Measurements from ENCODE around the gene HYDIN. TPM values are rescaled to one million over a fixed set of nuclear protein-coding genes. Genes with fewer than 3 reads are reported as not detected.
A peak's percentile ranks its signal among the peaks of the same experiment; 100 is the strongest.
"Not testable (repeated sequence)": the region's sequence is repeated elsewhere in the genome, so short reads cannot be mapped to it uniquely, and the experiment has no call there.

The HYDIN gene
- total and polyA plus RNA-seq, 12 donors, result 0.26 to 5.1 (median 1.6) TPM

DNA sequence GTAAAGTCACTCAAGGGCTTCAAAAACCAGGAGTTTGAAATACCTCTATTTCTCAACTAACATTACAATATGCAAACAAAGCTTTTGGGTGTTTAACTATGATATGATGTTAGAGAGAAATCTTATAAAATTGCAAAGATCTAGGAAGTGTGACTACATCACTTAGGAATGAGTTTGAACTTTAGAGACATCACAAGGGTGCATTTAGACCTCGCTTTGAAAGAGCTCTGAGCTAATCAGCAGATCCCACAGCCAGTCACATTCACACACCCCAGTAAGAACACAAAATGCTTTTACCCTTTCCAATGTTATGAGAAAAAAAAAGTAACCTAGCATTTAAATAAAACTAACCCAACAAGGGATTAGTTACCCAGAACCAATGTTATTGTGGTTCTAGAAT, 45.2 kb downstream of the HYDIN start:
- no peak for DNase-seq
- H3K27me3 ChIP-seq, result no peaks in the 10 kb centered on the region
- no peaks in the 10 kb centered on the region for H3K9me3 ChIP-seq (replicated peaks in 1 of 3)
- no peak overlapping the region for H3K4me3 ChIP-seq
- WGBS, 4 donors, result 62 to 75% (median 66%) methylated on average over 1 of the region's 1 CpG
- no peaks in the 10 kb centered on the region for H3K4me1 ChIP-seq (replicated peaks in 1 of 2)
- no peak overlapping the region for H3K27ac ChIP-seq
- no peaks in the 10 kb centered on the region for H3K36me3 ChIP-seq (replicated peaks in 1 of 2)
- TF ChIP-seq POLR2A (IDR thresholded peaks at IDR 0.05), result no peak
- TF ChIP-seq, protein P1, sequence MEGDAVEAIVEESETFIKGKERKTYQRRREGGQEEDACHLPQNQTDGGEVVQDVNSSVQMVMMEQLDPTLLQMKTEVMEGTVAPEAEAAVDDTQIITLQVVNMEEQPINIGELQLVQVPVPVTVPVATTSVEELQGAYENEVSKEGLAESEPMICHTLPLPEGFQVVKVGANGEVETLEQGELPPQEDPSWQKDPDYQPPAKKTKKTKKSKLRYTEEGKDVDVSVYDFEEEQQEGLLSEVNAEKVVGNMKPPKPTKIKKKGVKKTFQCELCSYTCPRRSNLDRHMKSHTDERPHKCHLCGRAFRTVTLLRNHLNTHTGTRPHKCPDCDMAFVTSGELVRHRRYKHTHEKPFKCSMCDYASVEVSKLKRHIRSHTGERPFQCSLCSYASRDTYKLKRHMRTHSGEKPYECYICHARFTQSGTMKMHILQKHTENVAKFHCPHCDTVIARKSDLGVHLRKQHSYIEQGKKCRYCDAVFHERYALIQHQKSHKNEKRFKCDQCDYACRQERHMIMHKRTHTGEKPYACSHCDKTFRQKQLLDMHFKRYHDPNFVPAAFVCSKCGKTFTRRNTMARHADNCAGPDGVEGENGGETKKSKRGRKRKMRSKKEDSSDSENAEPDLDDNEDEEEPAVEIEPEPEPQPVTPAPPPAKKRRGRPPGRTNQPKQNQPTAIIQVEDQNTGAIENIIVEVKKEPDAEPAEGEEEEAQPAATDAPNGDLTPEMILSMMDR (IDR thresholded peaks at IDR 0.05), result no peak
- intact Hi-C loops (cut with DNase I), result no loop called here

DNA sequence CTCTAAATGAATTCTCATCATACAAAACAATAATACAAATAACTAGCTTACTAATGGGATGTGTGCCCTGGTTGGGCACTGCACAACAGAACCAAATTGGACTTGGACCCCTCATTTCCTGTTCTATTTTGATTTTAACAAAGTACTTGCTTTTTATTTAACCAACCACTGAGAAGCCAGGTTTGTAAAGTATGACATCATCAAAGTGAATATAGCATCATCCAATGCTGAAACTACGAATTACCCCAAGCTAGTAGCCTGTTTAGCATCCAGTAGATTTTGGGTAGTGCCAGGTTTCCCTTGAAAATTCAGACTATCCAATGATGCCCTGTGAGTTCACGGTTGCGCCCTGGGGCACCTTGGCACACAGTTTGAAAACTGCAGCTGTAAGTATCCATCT, 51.0 kb downstream of the HYDIN start:
- Histone ChIP-seq H3K27ac (no peak overlapping the region), H3K9me3 (replicated peaks in 1 of 3) (no peaks in the 10 kb centered on the region), H3K4me1 (replicated peaks in 1 of 2) (no peaks in the 10 kb centered on the region), H3K27me3 (peaks cover 4% of the 10 kb centered on the region), H3K4me3 (no peak overlapping the region), H3K36me3 (replicated peaks in 1 of 2) (no peaks in the 10 kb centered on the region)
- 93 to 100% (median 96%) methylated on average over 3 of the region's 3 CpGs for WGBS, 4 donors
- TF ChIP-seq, protein P1 (IDR thresholded peaks at IDR 0.05), result no peak
- TF ChIP-seq POLR2A (IDR thresholded peaks at IDR 0.05), result no peak
- intact Hi-C loops (cut with DNase I), result no loop called here
- no peak for DNase-seq

DNA sequence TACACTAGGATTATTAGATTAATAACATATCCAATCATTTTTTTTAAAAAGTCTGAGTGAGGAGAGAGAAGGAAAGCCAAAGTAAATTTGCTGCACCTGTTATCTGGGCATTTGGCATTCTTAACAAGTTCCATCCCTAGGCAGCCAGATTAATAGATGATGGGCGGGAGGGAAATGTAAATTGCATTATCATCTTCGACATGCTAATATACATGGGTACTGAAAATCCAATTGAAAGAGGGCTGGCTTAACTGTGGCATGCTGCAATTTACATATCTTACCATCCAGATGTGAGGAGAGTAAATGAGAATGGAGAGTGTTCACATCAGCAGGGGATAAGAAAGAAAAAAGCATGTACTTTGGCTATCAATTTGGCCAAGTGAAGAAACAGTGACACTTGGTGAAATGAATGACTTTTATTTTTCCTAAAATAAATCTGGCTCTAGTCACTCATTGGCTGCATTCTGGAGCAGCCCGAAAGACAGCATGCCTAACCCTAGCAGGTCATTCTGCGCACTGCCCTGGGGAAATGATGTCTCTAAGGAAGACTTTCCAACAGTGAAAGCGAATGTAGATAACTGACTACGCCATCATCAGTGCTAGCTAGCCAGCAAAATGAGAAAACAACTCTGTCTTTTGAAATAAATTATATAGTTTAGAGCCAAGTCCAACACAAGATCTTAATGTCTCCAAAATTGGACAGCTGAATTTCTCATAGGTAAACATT, 57.9 kb downstream of the HYDIN start:
- H3K27me3 ChIP-seq, result peaks cover 4% of the 10 kb centered on the region
- DNase-seq, result peak in 4 of 7 donors; percentile 3 to 56 (median 11)
- intact Hi-C loops (cut with DNase I), result no loop called here
- no peaks in the 10 kb centered on the region for H3K36me3 ChIP-seq (replicated peaks in 1 of 2)
- TF ChIP-seq POLR2A (IDR thresholded peaks at IDR 0.05), result no peak
- TF ChIP-seq, protein P1 (IDR thresholded peaks at IDR 0.05), result no peak
- H3K27ac ChIP-seq, result no peak overlapping the region
- H3K4me1 ChIP-seq (replicated peaks in 1 of 2), result no peaks in the 10 kb centered on the region
- H3K9me3 ChIP-seq (replicated peaks in 1 of 3), result no peaks in the 10 kb centered on the region
- WGBS, 4 donors, result 61 to 73% (median 68%) methylated on average over 6 of the region's 6 CpGs
- no peak overlapping the region for H3K4me3 ChIP-seq

DNA sequence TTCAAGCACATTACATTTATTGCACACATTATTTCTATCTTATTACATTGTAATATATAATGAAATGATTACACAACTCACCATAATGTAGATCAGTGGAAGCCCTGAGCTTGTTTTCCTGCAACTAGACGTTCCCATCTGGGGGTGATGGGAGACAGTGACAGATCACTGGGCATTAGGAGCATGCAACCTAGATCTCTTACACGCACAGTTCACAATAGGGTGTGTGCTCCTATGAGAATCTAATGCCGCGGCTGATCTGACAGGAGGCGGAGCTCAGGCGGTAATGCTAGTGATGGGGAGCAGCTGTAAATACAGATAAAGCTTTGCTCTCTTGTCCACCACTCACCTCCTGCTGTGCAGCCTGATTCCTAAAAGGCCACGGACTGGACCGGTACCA, 69.5 kb downstream of the HYDIN start:
- 81 to 89% (median 89%) methylated on average over 4 to 7 of the region's 8 CpGs; no CpG with 5 or more reads in 1 of the 4 donors for WGBS, 4 donors

DNA sequence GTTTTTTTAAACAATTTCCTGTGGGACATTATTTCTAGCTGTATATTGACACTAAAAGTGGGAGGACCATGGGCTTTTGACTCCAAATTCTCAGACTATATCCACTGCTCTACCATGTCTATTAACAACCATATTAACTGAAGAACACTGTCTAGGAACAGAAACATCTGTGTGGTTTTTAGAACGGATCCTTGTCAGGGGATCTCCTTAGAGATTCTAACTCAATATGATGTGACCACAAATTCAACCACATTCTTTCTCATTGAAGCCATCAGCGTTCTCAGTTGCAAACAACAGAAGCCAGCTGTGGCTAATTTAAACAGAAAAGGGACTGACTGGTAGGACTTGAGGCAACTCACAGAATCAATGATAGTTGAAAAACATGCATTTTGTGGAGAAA, 73.2 kb downstream of the HYDIN start:
- H3K27me3 ChIP-seq; H3K9me3 ChIP-seq (replicated peaks in 1 of 3); intact Hi-C loops (cut with DNase I); H3K27ac ChIP-seq; H3K4me3 ChIP-seq; H3K36me3 ChIP-seq (replicated peaks in 1 of 2); DNase-seq; H3K4me1 ChIP-seq (replicated peaks in 1 of 2): not testable (repeated sequence)
- 43 to 94% (median 89%) methylated on average over 1 to 2 of the region's 2 CpGs for WGBS, 4 donors

More for the DNA sequence above, 69.5 kb downstream of the HYDIN start:
- H3K9me3 ChIP-seq (replicated peaks in 1 of 3); intact Hi-C loops (cut with DNase I); H3K4me1 ChIP-seq (replicated peaks in 1 of 2); DNase-seq; H3K27ac ChIP-seq; H3K36me3 ChIP-seq (replicated peaks in 1 of 2); H3K27me3 ChIP-seq; H3K4me3 ChIP-seq: not testable (repeated sequence)

DNA sequence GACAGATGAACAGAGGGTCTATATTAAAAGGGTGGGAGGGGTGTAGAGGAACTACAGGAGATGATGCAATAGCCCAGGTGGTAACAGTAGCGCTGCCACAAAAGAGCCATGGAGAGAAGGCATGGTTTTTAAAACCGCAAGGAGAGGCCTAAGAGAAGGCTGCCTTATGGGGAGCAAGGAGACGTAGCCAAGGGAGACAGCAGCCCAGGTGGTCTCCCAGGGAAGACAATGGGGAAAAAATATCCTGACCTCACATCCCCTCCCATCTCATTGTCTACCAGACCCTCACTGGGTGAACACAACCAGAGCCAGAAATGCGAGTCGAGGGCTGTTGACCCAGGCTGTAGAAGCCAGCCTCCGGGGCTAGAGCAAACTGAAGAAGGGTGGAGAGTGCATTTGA, 77.2 kb downstream of the HYDIN start:
- intact Hi-C loops (cut with DNase I); H3K27me3 ChIP-seq; H3K36me3 ChIP-seq (replicated peaks in 1 of 2); H3K27ac ChIP-seq; H3K9me3 ChIP-seq (replicated peaks in 1 of 3); H3K4me3 ChIP-seq; H3K4me1 ChIP-seq (replicated peaks in 1 of 2); DNase-seq: not testable (repeated sequence)
- 55 to 60% (median 60%) methylated on average over 1 of the region's 6 CpGs; no CpG with 5 or more reads in 1 of the 4 donors for WGBS, 4 donors

DNA sequence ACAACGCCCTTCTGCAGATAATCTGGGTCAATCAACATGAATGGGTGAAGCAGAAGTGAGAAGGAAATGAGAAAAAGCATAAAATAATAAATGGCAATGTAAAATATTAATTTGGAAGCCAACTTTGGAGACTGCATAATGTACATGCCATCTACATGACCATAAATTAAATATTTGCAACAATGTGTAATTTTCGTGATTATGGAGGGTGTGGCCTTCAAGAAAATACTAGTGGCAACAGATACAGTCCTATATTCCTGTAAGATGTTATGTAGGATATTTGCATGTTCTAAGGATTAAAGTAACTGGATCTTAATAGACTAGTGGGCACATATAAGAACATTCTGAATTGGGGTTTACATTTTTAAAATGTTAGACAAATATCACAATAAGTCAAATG, 78.9 kb downstream of the HYDIN start:
- H3K4me3 ChIP-seq; H3K4me1 ChIP-seq (replicated peaks in 1 of 2); H3K27me3 ChIP-seq; DNase-seq; intact Hi-C loops (cut with DNase I); H3K36me3 ChIP-seq (replicated peaks in 1 of 2); H3K9me3 ChIP-seq (replicated peaks in 1 of 3); H3K27ac ChIP-seq: not testable (repeated sequence)
- 86 to 88% methylated on average over 1 of the region's 2 CpGs; no CpG with 5 or more reads in 2 of the 4 donors for WGBS, 4 donors

DNA sequence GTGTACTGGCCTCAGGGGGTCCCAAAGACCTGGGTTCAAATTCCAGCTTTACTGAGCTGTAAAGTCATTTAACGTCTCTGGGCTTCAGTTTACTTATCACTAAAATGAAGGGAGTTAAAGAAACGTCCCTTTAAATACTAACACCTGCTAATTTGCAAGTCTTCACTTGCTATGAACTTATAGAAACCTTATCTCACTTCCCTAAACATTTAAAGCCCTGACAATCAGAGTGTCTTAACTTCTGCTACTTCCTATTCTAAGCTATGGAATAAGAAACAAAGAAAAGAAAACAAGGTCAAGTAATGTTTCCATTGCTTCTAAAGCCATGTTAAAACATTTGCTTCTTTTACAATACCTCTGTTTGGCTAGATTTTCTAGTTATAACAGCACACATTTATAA, 87.3 kb downstream of the HYDIN start:
- WGBS, 4 donors, result 18 to 20% (median 20%) methylated on average over 1 of the region's 2 CpGs; no CpG with 5 or more reads in 1 of the 4 donors
- intact Hi-C loops (cut with DNase I); DNase-seq; H3K9me3 ChIP-seq (replicated peaks in 1 of 3); H3K27me3 ChIP-seq; H3K4me1 ChIP-seq (replicated peaks in 1 of 2); H3K27ac ChIP-seq; H3K36me3 ChIP-seq (replicated peaks in 1 of 2); H3K4me3 ChIP-seq: not testable (repeated sequence)

Measured in adrenal gland (tissue), 12 donors.